Measurements from ENCODE around the gene PSAP.

- TF ChIP-seq CTCF (IDR thresholded peaks at IDR 0.05; ENCODE audit: low read depth, low read length, missing input control) = no peak
- TF ChIP-seq, protein P1, sequence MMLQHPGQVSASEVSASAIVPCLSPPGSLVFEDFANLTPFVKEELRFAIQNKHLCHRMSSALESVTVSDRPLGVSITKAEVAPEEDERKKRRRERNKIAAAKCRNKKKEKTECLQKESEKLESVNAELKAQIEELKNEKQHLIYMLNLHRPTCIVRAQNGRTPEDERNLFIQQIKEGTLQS (IDR thresholded peaks at IDR 0.05) = no peak
- TF ChIP-seq FOXA1 (IDR thresholded peaks at IDR 0.05) = no peak
- no peak for TF ChIP-seq SP1 (IDR thresholded peaks at IDR 0.05)
- no peak for TF ChIP-seq YY1 (IDR thresholded peaks at IDR 0.05)
- no peak for TF ChIP-seq MAX (IDR thresholded peaks at IDR 0.05)
- no peak for TF ChIP-seq RAD21 (IDR thresholded peaks at IDR 0.05)
- TF ChIP-seq TAF1 (conservative IDR thresholded peaks at IDR 0.05) = no peak
- no peak for TF ChIP-seq JUND (IDR thresholded peaks at IDR 0.05)
Measured at GRCh38 chr10:71863203-71863602, 12.2 kb upstream of the PSAP start.

All from liver (tissue), 3 donors.